Transverse colon (tissue), 4 donors: ENCODE measurements around the gene RTEL1. TPM values are rescaled to one million over a fixed set of nuclear protein-coding genes. Genes with fewer than 3 reads are reported as not detected.

Experiments used
- DNase-seq: peaks from one replicate; pipeline ENCODE4 v3.0.0-alpha.2; 2019
- H3K27ac ChIP-seq, 4 donors: fragments of 200-600 bp; sonication (generic); 2 replicates each; pipeline ENCODE4 v1.5.1; 2016 to 2018; ENCODE audit warnings: inconsistent platforms in 4 of 4
- H3K27me3 ChIP-seq: fragments of 200-600 bp; sonication (generic); 2 replicates; pipeline ENCODE4 v1.5.1; 2017; ENCODE audit warnings: inconsistent platforms
- H3K36me3 ChIP-seq, 4 donors: fragments of 200-600 bp; sonication (generic); 2 replicates each; pipeline ENCODE4 v1.5.1; 2017 to 2019; ENCODE audit warnings: inconsistent platforms in 4 of 4
- H3K4me1 ChIP-seq, 4 donors: fragments of 200-600 bp; sonication (generic); 2 replicates each; pipeline ENCODE4 v1.5.1; 2017 to 2020; ENCODE audit warnings: inconsistent platforms in 4 of 4
- H3K4me3 ChIP-seq, 4 donors: fragments of 200-600 bp; sonication (generic); 1 replicate in 1 of 4; 2 replicates in 3 of 4; pipeline versions ENCODE4 v1.5.1 to v1.6.1; 2017 to 2019; ENCODE audit warnings: inconsistent platforms in 4 of 4
- H3K9me3 ChIP-seq, 2 donors: fragments of 200-600 bp; sonication (generic); 2 replicates each; pipeline ENCODE4 v1.5.1; 2017 to 2019; ENCODE audit warnings: inconsistent platforms in 2 of 2
- EP300 ChIP-seq: sonication (generic); formaldehyde crosslinking; IDR thresholded peaks from one replicate; pipeline ENCODE4 v1.6.1; 2017; ENCODE audit warnings: antibody characterized with exemption, low read depth
- POLR2A ChIP-seq: fragments of 450-650 bp; IDR thresholded peaks from one replicate; pipeline ENCODE4 v1.6.1; 2016; ENCODE audit warnings: antibody characterized with exemption, mild to moderate bottlenecking, moderate library complexity
- POLR2AphosphoS5 ChIP-seq, 3 donors: sonication (generic); formaldehyde crosslinking; IDR thresholded peaks; one replicate each; pipeline ENCODE4 v1.6.1; 2016; ENCODE audit warnings: antibody characterized with exemption in 3 of 3
- WGBS, 2 donors: methylation state at CpG; one replicate each; pipeline ENCODE4 v1.1.5; 2018; ENCODE audit warnings: low coverage in 1 of 2; 5-methylcytosine and 5-hydroxymethylcytosine counted together
- in situ Hi-C, 4 donors: fragments of 200-750 bp; cut with MboI; loops; one replicate each; pipeline versions ENCODE4 v1.15.0 to v1.15.1; 2017; ENCODE audit warnings: low sequenced_read_pairs in 3 of 4, low pct_ligation_motif_present in 1 of 4, low pct_unique_long_range_greater_than_20kb in 1 of 4
- intact Hi-C: fragments of 100-400 bp; cut with DNase I; formaldehyde crosslinking; loops from one replicate; pipeline ENCODE4 v1.15.1; 2023; ENCODE audit warnings: low total_unique reads
- total RNA-seq, 4 donors: library from RNA; depleted of rRNA; stranded (reverse); fragments of >200 nt; gene quantifications; one replicate each; pipeline ENCODE4 v1.1.0, GENCODE V29; 2016
- TF ChIP-seq, protein P1 (sequence below), 5 experiments: fragments of 200-600 bp in 3 of 5; fragments of 450-650 bp in 2 of 5; sonication (generic) in 3 of 5; IDR thresholded peaks; 1 replicate in 2 of 5; 2 replicates in 3 of 5; pipeline ENCODE4 v1.5.1; 2016 to 2017; ENCODE audit warnings: antibody characterized with exemption in 5 of 5, inconsistent platforms in 3 of 5, mild to moderate bottlenecking in 2 of 5, moderate library complexity in 1 of 5

The RTEL1 gene
- total RNA-seq, 4 donors from 2014 or later: 18.8 to 84.9 (median 24.1) TPM

- H3K9me3 ChIP-seq: no peaks in the 10 kb centered on the region
- no peaks in the 10 kb centered on the region for H3K27me3 ChIP-seq
- in situ Hi-C loops: no loop called here
- 81% methylated on average over 26 of the region's 30 CpGs; no CpG with 5 or more reads in 1 of the 2 donors for WGBS, 2 donors
- H3K27ac ChIP-seq: peak overlapping the region; percentile 89 to 98 (median 91)
- peaks cover 33 to 42% (median 38%) of the 10 kb centered on the region in 4 donors for H3K4me1 ChIP-seq
- H3K4me3 ChIP-seq: no peak overlapping the region
- H3K36me3 ChIP-seq: no peaks in the 10 kb centered on the region
- no peak for DNase-seq
- intact Hi-C loops: no loop called here
- TF ChIP-seq POLR2AphosphoS5 (IDR thresholded peaks at IDR 0.05) (no peak), POLR2A (no peak), EP300 (no peak)
- TF ChIP-seq, protein P1, sequence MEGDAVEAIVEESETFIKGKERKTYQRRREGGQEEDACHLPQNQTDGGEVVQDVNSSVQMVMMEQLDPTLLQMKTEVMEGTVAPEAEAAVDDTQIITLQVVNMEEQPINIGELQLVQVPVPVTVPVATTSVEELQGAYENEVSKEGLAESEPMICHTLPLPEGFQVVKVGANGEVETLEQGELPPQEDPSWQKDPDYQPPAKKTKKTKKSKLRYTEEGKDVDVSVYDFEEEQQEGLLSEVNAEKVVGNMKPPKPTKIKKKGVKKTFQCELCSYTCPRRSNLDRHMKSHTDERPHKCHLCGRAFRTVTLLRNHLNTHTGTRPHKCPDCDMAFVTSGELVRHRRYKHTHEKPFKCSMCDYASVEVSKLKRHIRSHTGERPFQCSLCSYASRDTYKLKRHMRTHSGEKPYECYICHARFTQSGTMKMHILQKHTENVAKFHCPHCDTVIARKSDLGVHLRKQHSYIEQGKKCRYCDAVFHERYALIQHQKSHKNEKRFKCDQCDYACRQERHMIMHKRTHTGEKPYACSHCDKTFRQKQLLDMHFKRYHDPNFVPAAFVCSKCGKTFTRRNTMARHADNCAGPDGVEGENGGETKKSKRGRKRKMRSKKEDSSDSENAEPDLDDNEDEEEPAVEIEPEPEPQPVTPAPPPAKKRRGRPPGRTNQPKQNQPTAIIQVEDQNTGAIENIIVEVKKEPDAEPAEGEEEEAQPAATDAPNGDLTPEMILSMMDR (IDR thresholded peaks at IDR 0.05): no peak
Observed at GRCh38 chr20:63741676-63742380, 83.7 kb downstream of the RTEL1 start.

DNA sequence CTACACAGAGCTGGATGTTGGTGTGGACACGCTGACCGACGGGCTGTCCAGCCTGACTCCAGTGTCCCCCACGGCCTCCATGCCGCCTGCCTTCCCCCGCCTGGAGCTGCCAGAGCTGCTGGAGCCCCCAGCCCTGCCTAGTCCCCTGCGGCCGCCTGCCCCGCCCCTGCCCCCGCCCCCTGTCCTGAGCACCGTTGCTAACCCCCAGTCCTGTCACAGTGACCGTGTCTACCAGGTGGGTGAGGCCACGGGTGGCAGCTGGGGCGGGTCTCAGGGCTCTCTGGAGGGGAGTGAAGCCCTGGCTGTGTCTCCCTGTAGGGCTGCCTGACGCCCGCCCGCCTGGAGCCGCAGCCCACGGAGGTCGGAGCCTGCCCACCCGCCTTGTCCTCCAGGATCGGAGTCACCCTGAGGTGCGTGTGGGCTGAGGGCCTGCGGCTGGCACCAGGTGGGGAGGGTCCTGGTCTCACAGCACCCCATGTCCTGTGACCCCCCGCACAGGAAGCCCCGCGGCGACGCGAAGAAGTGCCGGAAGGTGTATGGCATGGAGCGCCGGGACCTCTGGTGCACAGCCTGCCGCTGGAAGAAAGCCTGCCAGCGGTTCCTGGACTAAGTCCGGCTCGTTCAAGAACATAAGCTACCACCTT, 84.4 kb downstream of the RTEL1 start:
- no peak overlapping the region for H3K27ac ChIP-seq
- no peak for DNase-seq
- in situ Hi-C loops: no loop called here
- H3K9me3 ChIP-seq: no peaks in the 10 kb centered on the region
- no peak overlapping the region for H3K4me3 ChIP-seq
- TF ChIP-seq EP300 (no peak), POLR2AphosphoS5 (IDR thresholded peaks at IDR 0.05) (no peak), POLR2A (no peak)
- TF ChIP-seq, protein P1 (IDR thresholded peaks at IDR 0.05): no peak
- no peaks in the 10 kb centered on the region for H3K36me3 ChIP-seq
- H3K27me3 ChIP-seq: no peaks in the 10 kb centered on the region
- H3K4me1 ChIP-seq: peaks cover 27 to 35% (median 32%) of the 10 kb centered on the region in 4 donors
- whole genome bisulfite sequencing, 2 donors: 85% methylated on average over 24 of the region's 37 CpGs; no CpG with 5 or more reads in 1 of the 2 donors
- intact Hi-C loops: no loop called here

- WGBS, 2 donors: 90 to 92% methylated on average over 5 to 31 of the region's 31 CpGs
Observed at GRCh38 chr20:63743210-63743970, 85.3 kb downstream of the RTEL1 start.

More at GRCh38 chr20:63743210-63743970, 85.3 kb downstream of the RTEL1 start:
- H3K36me3 ChIP-seq: no peaks in the 10 kb centered on the region
- in situ Hi-C loops (no loop called here), intact Hi-C loops (no loop called here)
- TF ChIP-seq POLR2AphosphoS5 (IDR thresholded peaks at IDR 0.05) (no peak), POLR2A (no peak), EP300 (no peak)
- TF ChIP-seq, protein P1 (IDR thresholded peaks at IDR 0.05): no peak
- H3K27me3 ChIP-seq: no peaks in the 10 kb centered on the region
- H3K9me3 ChIP-seq: no peaks in the 10 kb centered on the region
- DNase-seq: no peak
- no peak overlapping the region for H3K4me3 ChIP-seq
- H3K4me1 ChIP-seq: peaks cover 18 to 26% (median 23%) of the 10 kb centered on the region in 4 donors
- no peak overlapping the region for H3K27ac ChIP-seq
